Neural crest cell (in vitro differentiated cells): ENCODE results near the gene TEPSIN. TPM values are rescaled to one million over a fixed set of nuclear protein-coding genes. Genes with fewer than 3 reads are reported as not detected.

ENCODE experiments used
- DNase-seq: peaks from one replicate; pipeline ENCODE4 v3.0.0; 2021; ENCODE audit warnings: low read depth, mixed read lengths, low spot score
- H3K27ac Mint-ChIP-seq: one replicate; pipeline ENCODE4 v1.8.0; 2021; ENCODE audit warnings: mild to moderate bottlenecking, mixed read lengths; ENCODE audit not compliant: unreplicated experiment
- H3K27me3 Mint-ChIP-seq: 2 replicates; pipeline ENCODE4 v1.8.0; 2021; ENCODE audit warnings: low read depth, mild to moderate bottlenecking, mixed read lengths
- H3K36me3 Mint-ChIP-seq: 2 replicates; pipeline ENCODE4 v1.8.0; 2021; ENCODE audit warnings: low read depth, mild to moderate bottlenecking, mixed read lengths
- H3K4me1 Mint-ChIP-seq: 2 replicates; pipeline ENCODE4 v1.8.0; 2021; ENCODE audit warnings: mixed read lengths
- H3K4me3 Mint-ChIP-seq: one replicate; pipeline ENCODE4 v1.8.0; 2021; ENCODE audit warnings: mild to moderate bottlenecking, mixed read lengths
- H3K9me3 Mint-ChIP-seq: 2 replicates; pipeline ENCODE4 v1.8.0; 2021; ENCODE audit warnings: mixed read lengths
- CTCF ChIP-seq: fragments of 200-600 bp; sonication (generic); conservative IDR thresholded peaks from 2 replicates; pipeline ENCODE4 v1.5.0; 2021; ENCODE audit warnings: antibody characterized with exemption, mild to moderate bottlenecking
- total RNA-seq: library from RNA; stranded (reverse); gene quantifications from 2 replicates; pipeline ENCODE4 v1.2.1, GENCODE V29; 2021

The TEPSIN gene
- total RNA-seq, 1 donor from 2014 or later = 40.4 TPM

GRCh38 chr17:81181811-81182185, 57.1 kb downstream of the TEPSIN start:
- H3K4me1 Mint-ChIP-seq = peaks cover 6% of the 10 kb centered on the region
- no peak overlapping the region for H3K27ac Mint-ChIP-seq
- no peaks in the 10 kb centered on the region for H3K9me3 Mint-ChIP-seq
- no peak for DNase-seq
- no peak for TF ChIP-seq CTCF
- no peaks in the 10 kb centered on the region for H3K36me3 Mint-ChIP-seq
- peaks cover 4% of the 10 kb centered on the region for H3K27me3 Mint-ChIP-seq
- no peak overlapping the region for H3K4me3 Mint-ChIP-seq

- peaks cover 2% of the 10 kb centered on the region for H3K36me3 Mint-ChIP-seq
- DNase-seq = no peak
- H3K4me1 Mint-ChIP-seq = peaks cover 6% of the 10 kb centered on the region
- no peak overlapping the region for H3K4me3 Mint-ChIP-seq
- H3K27me3 Mint-ChIP-seq = peaks cover 4% of the 10 kb centered on the region
- no peak overlapping the region for H3K27ac Mint-ChIP-seq
- H3K9me3 Mint-ChIP-seq = peaks cover 2% of the 10 kb centered on the region
- no peak for TF ChIP-seq CTCF
Measured at GRCh38 chr17:81180836-81181810, 57.7 kb downstream of the TEPSIN start.

- no peak for TF ChIP-seq CTCF
- peaks cover 5% of the 10 kb centered on the region for H3K9me3 Mint-ChIP-seq
- peaks cover 2% of the 10 kb centered on the region for H3K36me3 Mint-ChIP-seq
- no peak overlapping the region for H3K4me3 Mint-ChIP-seq
- peaks cover 4% of the 10 kb centered on the region for H3K27me3 Mint-ChIP-seq
- H3K27ac Mint-ChIP-seq = peak overlapping the region; percentile 27
- DNase-seq = no peak
- H3K4me1 Mint-ChIP-seq = peaks cover 6% of the 10 kb centered on the region
Measured at GRCh38 chr17:81179861-81180260, 59.0 kb downstream of the TEPSIN start.

- H3K27ac Mint-ChIP-seq = no peak overlapping the region
Measured at GRCh38 chr17:81179220-81179619, 59.6 kb downstream of the TEPSIN start.

More at GRCh38 chr17:81179220-81179619, 59.6 kb downstream of the TEPSIN start:
- Mint-ChIP-seq H3K9me3 (peaks cover 5% of the 10 kb centered on the region), H3K27me3 (peaks cover 2% of the 10 kb centered on the region), H3K4me3 (no peak overlapping the region), H3K4me1 (peaks cover 1% of the 10 kb centered on the region), H3K36me3 (peaks cover 2% of the 10 kb centered on the region)
- TF ChIP-seq CTCF = no peak
- DNase-seq = no peak

Other genes starting within 250 kb of the TEPSIN start
- gene CHMP6, start 247.2 kb downstream of the TEPSIN start, total RNA-seq = 32.7 and 33.2 TPM in 2 replicates
- gene BAIAP2, start 203.9 kb downstream of the TEPSIN start, total RNA-seq = 47.5 and 53.6 TPM in 2 replicates
- gene PVALEF, start 73.5 kb downstream of the TEPSIN start, total RNA-seq = not detected in 2 replicates
- gene AATK, start 72.8 kb downstream of the TEPSIN start, total RNA-seq = 6.0 and 6.7 TPM in 2 replicates
- gene CEP131, start 16.1 kb downstream of the TEPSIN start, total RNA-seq = 40.7 and 42.5 TPM in 2 replicates
- 54.5 and 68.2 TPM in 2 replicates for gene NDUFAF8, start 263 bp upstream of the TEPSIN start, total RNA-seq
- gene SLC38A10, start 56.3 kb upstream of the TEPSIN start, total RNA-seq = 59.6 and 63.3 TPM in 2 replicates
- gene BAHCC1, start 156.4 kb upstream of the TEPSIN start, total RNA-seq = 57.4 and 61.3 TPM in 2 replicates